ENCODE data around the gene HACD2.

HACD2 gene

DNA sequence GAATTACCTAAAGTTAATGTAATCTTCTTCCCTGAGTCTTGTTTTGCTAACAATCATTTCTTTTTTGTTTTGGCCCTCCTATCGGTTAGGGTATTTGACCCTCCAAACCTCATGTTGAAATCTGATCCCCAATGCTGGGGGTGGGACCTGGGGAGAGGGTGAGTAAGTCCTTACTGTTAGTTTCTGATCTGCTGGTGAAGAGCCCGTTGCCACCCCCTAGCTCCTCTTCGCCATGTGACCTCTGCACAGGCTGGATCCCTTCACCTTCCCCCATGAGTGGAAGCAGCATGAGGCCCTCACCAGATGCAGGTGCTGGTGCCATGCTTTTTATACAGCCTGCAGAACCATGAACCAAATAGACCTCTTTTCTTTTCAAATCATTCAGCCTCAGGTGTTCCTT, 73.1 kb downstream of the HACD2 start:
- TF ChIP-seq, protein P1, sequence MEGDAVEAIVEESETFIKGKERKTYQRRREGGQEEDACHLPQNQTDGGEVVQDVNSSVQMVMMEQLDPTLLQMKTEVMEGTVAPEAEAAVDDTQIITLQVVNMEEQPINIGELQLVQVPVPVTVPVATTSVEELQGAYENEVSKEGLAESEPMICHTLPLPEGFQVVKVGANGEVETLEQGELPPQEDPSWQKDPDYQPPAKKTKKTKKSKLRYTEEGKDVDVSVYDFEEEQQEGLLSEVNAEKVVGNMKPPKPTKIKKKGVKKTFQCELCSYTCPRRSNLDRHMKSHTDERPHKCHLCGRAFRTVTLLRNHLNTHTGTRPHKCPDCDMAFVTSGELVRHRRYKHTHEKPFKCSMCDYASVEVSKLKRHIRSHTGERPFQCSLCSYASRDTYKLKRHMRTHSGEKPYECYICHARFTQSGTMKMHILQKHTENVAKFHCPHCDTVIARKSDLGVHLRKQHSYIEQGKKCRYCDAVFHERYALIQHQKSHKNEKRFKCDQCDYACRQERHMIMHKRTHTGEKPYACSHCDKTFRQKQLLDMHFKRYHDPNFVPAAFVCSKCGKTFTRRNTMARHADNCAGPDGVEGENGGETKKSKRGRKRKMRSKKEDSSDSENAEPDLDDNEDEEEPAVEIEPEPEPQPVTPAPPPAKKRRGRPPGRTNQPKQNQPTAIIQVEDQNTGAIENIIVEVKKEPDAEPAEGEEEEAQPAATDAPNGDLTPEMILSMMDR (IDR thresholded peaks at IDR 0.05; ENCODE audit: poor library complexity, severe bottlenecking), result no peak
- Histone ChIP-seq H3K36me3 (ENCODE audit: low read depth) (peaks cover 10% of the 10 kb centered on the region; the same call in 1 of the 2 replicates), H3K9me3 (ENCODE audit: severe bottlenecking) (no peaks in the 10 kb centered on the region), H3K27ac (ENCODE audit: poor library complexity, severe bottlenecking) (no peak overlapping the region), H3K27me3 (ENCODE audit: insufficient read depth, poor library complexity, severe bottlenecking) (no peaks in the 10 kb centered on the region), H3K4me3 (ENCODE audit: severe bottlenecking) (no peak overlapping the region), H3K4me1 (ENCODE audit: insufficient read depth, poor library complexity, severe bottlenecking) (no peaks in the 10 kb centered on the region)
- no peak for ATAC-seq (ENCODE audit: low read depth)
- no peak for DNase-seq (ENCODE audit: low spot score)

DNA sequence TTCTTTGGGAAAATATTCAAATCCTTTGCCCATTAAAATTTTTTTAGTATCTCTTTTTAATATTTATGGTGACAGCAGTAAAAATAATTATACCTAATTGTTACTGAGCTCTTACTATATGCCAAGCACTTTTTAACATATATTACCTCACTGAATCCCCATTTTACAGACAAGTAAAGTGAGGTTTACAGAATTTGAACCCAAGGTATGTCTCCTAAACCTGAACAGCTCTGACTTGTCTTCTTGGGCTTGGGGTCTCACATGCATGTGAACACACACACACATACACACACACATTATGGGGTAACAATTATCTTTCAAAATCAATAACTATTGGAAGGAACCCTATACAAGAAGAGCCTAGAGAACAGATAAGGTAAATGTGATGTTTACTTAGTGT, 73.8 kb downstream of the HACD2 start:
- Histone ChIP-seq H3K4me1 (ENCODE audit: insufficient read depth, poor library complexity, severe bottlenecking) (no peaks in the 10 kb centered on the region), H3K27me3 (ENCODE audit: insufficient read depth, poor library complexity, severe bottlenecking) (no peaks in the 10 kb centered on the region), H3K27ac (ENCODE audit: poor library complexity, severe bottlenecking) (no peak overlapping the region), H3K36me3 (ENCODE audit: low read depth) (peaks cover 10% of the 10 kb centered on the region; the same call in 1 of the 2 replicates), H3K4me3 (ENCODE audit: severe bottlenecking) (no peak overlapping the region), H3K9me3 (ENCODE audit: severe bottlenecking) (no peaks in the 10 kb centered on the region)
- ATAC-seq (ENCODE audit: low read depth) (no peak), DNase-seq (ENCODE audit: low spot score) (no peak)
- TF ChIP-seq, protein P1 (IDR thresholded peaks at IDR 0.05; ENCODE audit: poor library complexity, severe bottlenecking), result no peak

DNA sequence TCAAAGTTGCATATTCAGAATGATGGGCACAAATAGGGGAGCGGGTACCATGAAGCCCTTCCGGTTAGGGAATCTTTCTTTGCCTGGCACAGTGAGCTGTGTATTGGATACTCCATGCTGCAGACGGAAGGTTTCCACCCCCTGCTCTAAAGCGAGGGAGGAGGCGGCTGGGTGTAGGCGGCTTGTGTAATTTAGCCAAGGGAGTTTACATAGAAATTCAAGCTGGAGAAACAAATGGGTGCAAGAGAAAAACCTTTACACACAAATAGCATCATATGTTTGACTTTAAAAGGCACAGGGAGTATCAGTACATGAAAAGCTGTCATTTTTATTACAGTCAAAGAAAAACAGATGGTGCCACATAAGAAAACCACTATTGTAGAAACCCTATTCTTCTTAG, 76.7 kb downstream of the HACD2 start:
- Histone ChIP-seq H3K27me3 (ENCODE audit: insufficient read depth, poor library complexity, severe bottlenecking) (no peaks in the 10 kb centered on the region), H3K27ac (ENCODE audit: poor library complexity, severe bottlenecking) (no peak overlapping the region), H3K36me3 (ENCODE audit: low read depth) (peaks cover 17% of the 10 kb centered on the region; the same call in 1 of the 2 replicates), H3K9me3 (ENCODE audit: severe bottlenecking) (no peaks in the 10 kb centered on the region), H3K4me1 (ENCODE audit: insufficient read depth, poor library complexity, severe bottlenecking) (no peaks in the 10 kb centered on the region), H3K4me3 (ENCODE audit: severe bottlenecking) (no peak overlapping the region)
- no peak for DNase-seq (ENCODE audit: low spot score)
- TF ChIP-seq, protein P1 (IDR thresholded peaks at IDR 0.05; ENCODE audit: poor library complexity, severe bottlenecking), result no peak
- no peak for ATAC-seq (ENCODE audit: low read depth)

DNA sequence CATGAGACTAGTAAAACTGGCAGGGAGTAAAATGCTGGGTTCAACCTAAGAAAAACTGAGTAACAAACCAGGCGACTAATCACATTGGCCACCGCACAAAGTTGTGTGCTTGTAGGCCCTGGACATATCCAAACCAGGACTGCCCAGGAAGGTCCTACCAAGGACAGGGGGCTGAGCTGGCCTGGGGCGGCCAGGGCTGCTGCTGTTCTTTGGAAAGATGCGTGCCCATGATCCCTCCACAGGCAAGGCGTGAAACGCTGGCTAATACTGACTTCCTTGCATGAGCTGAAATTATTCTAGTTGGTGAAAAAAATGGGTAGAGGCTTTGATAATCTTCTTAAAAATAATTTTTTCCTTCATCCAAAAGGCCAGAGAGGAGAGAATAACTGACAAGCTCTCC, 79.0 kb downstream of the HACD2 start:
- ATAC-seq (ENCODE audit: low read depth) (no peak), DNase-seq (ENCODE audit: low spot score) (no peak)
- H3K27ac ChIP-seq (ENCODE audit: poor library complexity, severe bottlenecking), result no peak overlapping the region
- TF ChIP-seq, protein P1 (IDR thresholded peaks at IDR 0.05; ENCODE audit: poor library complexity, severe bottlenecking), result no peak
- H3K27me3 ChIP-seq (ENCODE audit: insufficient read depth, poor library complexity, severe bottlenecking), result no peaks in the 10 kb centered on the region
- H3K4me1 ChIP-seq (ENCODE audit: insufficient read depth, poor library complexity, severe bottlenecking), result no peaks in the 10 kb centered on the region
- H3K36me3 ChIP-seq (ENCODE audit: low read depth), result peaks cover 21% of the 10 kb centered on the region
- no peak overlapping the region for H3K4me3 ChIP-seq (ENCODE audit: severe bottlenecking)
- no peaks in the 10 kb centered on the region for H3K9me3 ChIP-seq (ENCODE audit: severe bottlenecking)

DNA sequence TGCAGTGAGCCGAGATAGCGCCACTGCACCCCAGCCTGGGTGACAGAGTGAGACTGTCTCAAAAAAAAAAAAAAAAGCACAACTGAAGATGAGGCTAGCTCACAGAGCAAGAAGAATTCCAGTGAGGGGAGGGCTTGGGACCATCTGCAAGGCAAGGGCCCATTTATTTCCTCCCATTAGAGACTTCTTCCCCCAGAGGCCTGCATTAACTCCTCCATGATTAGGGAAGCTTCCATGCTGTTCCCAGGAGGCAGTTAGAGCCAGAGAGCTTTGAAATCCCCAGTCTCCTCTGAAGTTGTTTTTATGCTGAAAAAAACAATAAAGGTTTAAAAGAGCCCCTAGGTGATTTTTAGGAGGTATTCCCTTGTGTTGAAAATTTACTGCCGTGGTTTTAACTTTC, 81.7 kb downstream of the HACD2 start:
- Histone ChIP-seq H3K36me3 (ENCODE audit: low read depth) (peaks cover 47% of the 10 kb centered on the region), H3K4me3 (ENCODE audit: severe bottlenecking) (no peak overlapping the region), H3K27ac (ENCODE audit: poor library complexity, severe bottlenecking) (no peak overlapping the region), H3K4me1 (ENCODE audit: insufficient read depth, poor library complexity, severe bottlenecking) (no peaks in the 10 kb centered on the region), H3K27me3 (ENCODE audit: insufficient read depth, poor library complexity, severe bottlenecking) (no peaks in the 10 kb centered on the region), H3K9me3 (ENCODE audit: severe bottlenecking) (no peaks in the 10 kb centered on the region)
- DNase-seq (ENCODE audit: low spot score) (no peak), ATAC-seq (ENCODE audit: low read depth) (no peak)
- TF ChIP-seq, protein P1 (IDR thresholded peaks at IDR 0.05; ENCODE audit: poor library complexity, severe bottlenecking), result no peak

Measured in RWPE2 (cell line).